ENCODE data around the gene KLHL12. TPM values are rescaled to one million over a fixed set of nuclear protein-coding genes. Genes with fewer than 3 reads are reported as not detected.

Gene KLHL12
- total and polyA plus RNA-seq, 5 donors: 10.8 to 21.4 (median 20.0) TPM

DNA sequence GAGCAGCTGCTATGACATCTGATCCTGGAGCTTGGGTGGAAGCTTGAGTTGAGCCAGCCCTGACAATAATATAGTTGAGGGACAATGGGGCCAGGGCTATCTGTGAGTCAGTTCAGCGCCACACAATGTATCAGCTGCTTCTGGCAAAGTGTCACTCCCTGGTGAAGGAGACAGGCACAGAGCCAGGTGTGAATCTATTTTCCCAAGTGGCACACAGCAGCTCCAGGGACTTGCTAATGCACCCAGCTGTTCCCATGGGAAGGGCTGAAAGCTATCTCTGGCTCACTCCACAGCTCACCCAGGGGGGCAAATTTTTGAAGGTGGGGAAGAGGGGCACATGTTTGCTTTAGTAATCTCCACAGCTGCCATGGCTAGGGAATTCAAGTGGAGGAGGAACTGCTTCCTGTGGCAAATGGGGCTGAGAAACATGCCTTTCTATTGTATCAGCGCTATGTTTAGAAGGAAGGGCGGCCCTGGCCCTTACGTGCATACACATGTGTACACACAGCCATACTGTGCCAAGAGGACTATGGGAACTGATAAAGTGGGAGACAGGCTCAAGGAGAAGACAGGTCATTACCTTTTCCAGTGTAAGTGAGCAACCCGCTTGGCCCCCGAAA is 37.9 kb upstream of the KLHL12 start:
- ATAC-seq (peak; percentile 5 to 13), DNase-seq (no peak)
- Histone ChIP-seq H3K9me3 (ENCODE audit: control insufficient read depth, low read length) (no peaks in the 10 kb centered on the region), H3K4me1 (ENCODE audit: control insufficient read depth, insufficient read depth, low read length) (peaks cover 3% of the 10 kb centered on the region), H3K27me3 (ENCODE audit: control insufficient read depth, insufficient read depth) (no peaks in the 10 kb centered on the region), H3K4me3 (ENCODE audit: low read length) (no peak overlapping the region), H3K27ac (ENCODE audit: low read length) (peak overlapping the region; percentile 87)
- intact Hi-C loops (cut with DNase I): no loop called here
- WGBS: 67% methylated on average over 6 of the region's 6 CpGs

DNA sequence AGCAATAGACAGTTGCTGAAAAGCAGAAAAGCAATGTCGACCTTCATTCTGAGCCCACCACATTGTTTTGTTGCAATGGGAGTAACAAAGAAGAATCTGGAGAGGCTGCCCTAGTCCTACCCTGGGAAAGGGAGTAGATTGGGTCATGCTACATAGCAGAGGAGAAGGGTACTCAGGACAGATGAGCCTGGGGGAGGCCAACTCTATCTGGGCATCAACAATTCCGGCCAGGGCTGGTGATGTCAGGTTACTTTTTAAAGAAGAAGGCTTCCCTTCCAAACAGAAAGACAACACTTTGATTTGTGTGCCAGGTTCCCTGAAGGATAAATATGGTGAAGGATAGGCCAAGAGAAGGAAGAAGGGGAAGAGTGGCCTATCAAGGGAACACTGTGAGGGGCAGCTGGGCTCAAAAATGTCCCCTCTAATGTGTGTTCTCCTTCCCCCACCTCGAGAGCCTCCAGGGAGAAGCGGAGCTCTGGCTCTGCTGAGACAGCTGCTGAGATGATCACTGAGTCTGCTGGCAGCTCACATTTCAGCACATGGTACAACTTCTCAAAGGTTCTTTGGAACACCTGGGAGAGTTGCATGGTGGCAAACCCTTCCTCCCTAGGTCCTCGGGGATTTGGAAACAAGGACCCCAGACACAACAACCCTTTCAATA is 34.3 kb upstream of the KLHL12 start:
- H3K27ac ChIP-seq (ENCODE audit: low read length): no peak overlapping the region
- no peaks in the 10 kb centered on the region for H3K9me3 ChIP-seq (ENCODE audit: control insufficient read depth, low read length)
- intact Hi-C loops (cut with DNase I): no loop called here
- no peaks in the 10 kb centered on the region for H3K27me3 ChIP-seq (ENCODE audit: control insufficient read depth, insufficient read depth)
- H3K4me1 ChIP-seq (ENCODE audit: control insufficient read depth, insufficient read depth, low read length): no peaks in the 10 kb centered on the region
- H3K4me3 ChIP-seq (ENCODE audit: low read length): no peak overlapping the region
- 89% methylated on average over 5 of the region's 5 CpGs for WGBS
- ATAC-seq (no peak), DNase-seq (no peak)

DNA sequence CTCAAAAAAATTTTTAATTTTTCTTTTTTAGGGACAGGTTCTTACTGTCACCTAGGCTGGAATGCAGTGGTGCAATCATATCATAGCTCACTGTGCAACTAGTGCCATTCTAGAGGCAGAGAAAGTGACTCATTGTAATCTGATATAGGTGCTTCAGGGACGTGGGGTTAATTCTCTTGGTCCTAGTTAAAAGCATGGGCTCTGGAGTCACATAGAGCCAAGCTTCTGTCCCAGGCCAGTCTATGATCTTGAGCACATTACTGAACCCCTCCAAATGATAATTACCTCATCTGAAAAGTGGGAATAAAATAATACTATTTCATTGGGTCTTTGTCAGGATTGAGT is 32.2 kb upstream of the KLHL12 start:
- intact Hi-C loops (cut with DNase I): no loop called here
- no peak overlapping the region for H3K27ac ChIP-seq (ENCODE audit: low read length)

DNA sequence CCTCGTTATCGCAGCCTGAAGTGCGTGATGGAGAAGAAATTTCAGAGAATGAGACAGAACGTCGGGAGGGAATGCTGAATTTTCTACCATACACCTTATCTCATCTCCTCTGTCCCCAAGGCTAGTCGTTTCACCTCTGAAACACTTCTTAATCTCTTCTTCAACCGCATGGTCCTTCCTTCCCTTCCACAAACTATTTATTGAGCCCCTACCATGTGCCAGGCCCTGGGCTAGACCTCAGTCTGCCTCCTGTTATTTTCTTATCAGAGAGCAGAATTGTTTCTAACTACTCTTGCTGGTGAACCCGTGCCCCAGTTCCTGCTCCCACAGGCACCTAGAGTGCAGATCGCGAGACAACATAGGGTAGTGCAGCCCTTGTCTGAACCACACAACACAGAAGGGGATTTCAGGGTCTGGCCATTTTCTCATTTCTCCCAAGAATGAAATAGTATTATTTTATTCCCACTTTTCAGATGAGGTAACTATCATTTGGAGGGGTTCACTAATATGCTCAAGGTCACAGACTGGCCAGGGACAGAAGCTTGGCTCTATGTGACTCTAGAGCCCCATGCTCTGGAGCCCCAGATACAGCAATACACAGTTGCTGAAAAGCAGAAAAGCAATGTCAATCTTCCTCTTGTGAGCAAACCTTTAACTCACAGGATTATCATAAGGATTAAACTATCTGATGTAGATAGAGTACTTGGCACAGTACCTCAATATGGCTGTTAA is 31.7 kb upstream of the KLHL12 start:
- DNase-seq: no peak
- H3K4me1 ChIP-seq (ENCODE audit: control insufficient read depth, insufficient read depth, low read length): no peaks in the 10 kb centered on the region
- no peaks in the 10 kb centered on the region for H3K9me3 ChIP-seq (ENCODE audit: control insufficient read depth, low read length)
- peak overlapping the region; percentile 76 for H3K27ac ChIP-seq (ENCODE audit: low read length)
- peak overlapping the region; percentile 91 for H3K4me3 ChIP-seq (ENCODE audit: low read length)
- no peaks in the 10 kb centered on the region for H3K27me3 ChIP-seq (ENCODE audit: control insufficient read depth, insufficient read depth)
- ATAC-seq: peak in 1 of 2 donors; percentile 1
- WGBS: 1% methylated on average over 10 of the region's 10 CpGs
- intact Hi-C loops (cut with DNase I): no loop called here

More for the DNA sequence above, 32.2 kb upstream of the KLHL12 start:
- Histone ChIP-seq H3K4me3 (ENCODE audit: low read length) (no peak overlapping the region), H3K9me3 (ENCODE audit: control insufficient read depth, low read length) (no peaks in the 10 kb centered on the region), H3K27me3 (ENCODE audit: control insufficient read depth, insufficient read depth) (no peaks in the 10 kb centered on the region), H3K4me1 (ENCODE audit: control insufficient read depth, insufficient read depth, low read length) (no peaks in the 10 kb centered on the region)
- 59% methylated on average over 1 of the region's 1 CpG for WGBS
- ATAC-seq: no peak
- DNase-seq: no peak

DNA sequence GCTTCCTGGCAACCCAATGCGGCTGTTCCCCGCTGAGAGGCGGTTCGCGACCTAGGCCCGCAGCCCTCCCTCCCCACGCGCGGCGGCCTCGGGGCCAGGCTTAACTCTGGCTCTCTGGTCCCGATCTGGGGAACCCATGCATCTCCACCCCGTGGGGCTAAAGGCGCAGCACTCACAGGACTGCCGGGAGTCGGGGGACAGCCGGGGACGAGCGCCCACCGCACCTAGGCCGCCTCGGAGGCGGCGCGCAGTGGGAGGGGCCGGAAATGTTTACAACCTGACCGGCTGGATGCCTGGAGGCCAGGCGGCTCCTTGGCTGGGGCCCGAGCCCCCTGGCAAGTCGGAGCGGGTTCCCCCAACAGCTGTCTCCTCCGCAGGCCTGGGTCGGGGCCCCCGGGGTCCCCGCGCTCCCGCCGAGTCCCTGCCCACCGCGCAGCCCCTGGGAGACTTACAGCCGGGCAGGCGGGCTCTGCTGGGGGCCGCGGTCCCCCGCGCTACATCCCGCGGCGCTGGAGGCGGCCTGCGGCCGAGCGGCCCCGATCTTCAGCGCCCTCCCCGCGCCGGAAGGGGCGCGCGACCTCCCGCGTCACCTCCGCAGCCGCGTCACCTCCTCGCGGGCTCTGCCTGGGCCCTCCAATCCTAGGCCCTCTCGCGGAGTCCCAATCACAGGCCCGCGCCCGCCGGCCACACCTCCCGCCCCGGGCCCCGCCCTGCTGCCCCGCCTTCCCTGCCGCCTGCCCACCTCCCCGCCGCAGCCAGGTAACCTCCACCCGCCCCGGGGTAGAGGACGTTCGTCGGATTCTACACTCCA is 30.9 kb upstream of the KLHL12 start, which contains the start of gene ADIPOR1:
Gene ADIPOR1, minus strand, starts transcription at position 580 of the 811 bp plus-strand sequence. CDS start 7,242 bp downstream, outside the sequence.
- Histone ChIP-seq H3K4me3 (ENCODE audit: low read length) (peak within 1 kb of the TSS; percentile 91), H3K27me3 (ENCODE audit: control insufficient read depth, insufficient read depth) (no peaks in the 10 kb centered on the region), H3K27ac (ENCODE audit: low read length) (peak within 1 kb of the TSS; percentile 76), H3K4me1 (ENCODE audit: control insufficient read depth, insufficient read depth, low read length) (no peaks in the 10 kb centered on the region), H3K9me3 (ENCODE audit: control insufficient read depth, low read length) (no peaks in the 10 kb centered on the region)
- peak; percentile 91 to 96 (median 96) for DNase-seq
- under 1% methylated on average over 86 of the region's 86 CpGs for WGBS
- ATAC-seq: peak; percentile 99
- intact Hi-C loops (cut with DNase I): no loop called here

DNA sequence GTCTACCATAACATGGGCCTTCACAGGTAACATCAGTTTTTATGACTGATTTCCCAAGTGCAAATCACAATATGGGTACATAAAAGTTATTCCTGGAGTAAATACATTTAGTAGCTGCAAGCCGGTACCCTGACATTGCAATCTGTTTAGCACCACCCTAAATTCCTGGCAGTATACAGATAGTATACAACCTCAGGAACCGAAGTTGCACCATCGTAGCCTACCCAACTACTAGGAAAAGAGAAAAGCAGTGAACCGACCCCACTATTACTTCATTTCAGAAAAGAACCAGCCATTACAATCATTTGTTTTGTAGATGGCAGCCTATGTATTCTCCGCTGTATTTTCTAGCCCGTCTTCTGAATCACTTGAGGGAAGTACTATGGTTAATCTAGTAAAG is 29.9 kb upstream of the KLHL12 start:
- Histone ChIP-seq H3K27ac (ENCODE audit: low read length) (no peak overlapping the region), H3K9me3 (ENCODE audit: control insufficient read depth, low read length) (no peaks in the 10 kb centered on the region), H3K4me3 (ENCODE audit: low read length) (peak overlapping the region; percentile 91), H3K4me1 (ENCODE audit: control insufficient read depth, insufficient read depth, low read length) (no peaks in the 10 kb centered on the region), H3K27me3 (ENCODE audit: control insufficient read depth, insufficient read depth) (no peaks in the 10 kb centered on the region)
- intact Hi-C loops (cut with DNase I): no loop called here
- WGBS: 66% methylated on average over 6 of the region's 6 CpGs
- no peak for ATAC-seq
- DNase-seq: no peak

DNA sequence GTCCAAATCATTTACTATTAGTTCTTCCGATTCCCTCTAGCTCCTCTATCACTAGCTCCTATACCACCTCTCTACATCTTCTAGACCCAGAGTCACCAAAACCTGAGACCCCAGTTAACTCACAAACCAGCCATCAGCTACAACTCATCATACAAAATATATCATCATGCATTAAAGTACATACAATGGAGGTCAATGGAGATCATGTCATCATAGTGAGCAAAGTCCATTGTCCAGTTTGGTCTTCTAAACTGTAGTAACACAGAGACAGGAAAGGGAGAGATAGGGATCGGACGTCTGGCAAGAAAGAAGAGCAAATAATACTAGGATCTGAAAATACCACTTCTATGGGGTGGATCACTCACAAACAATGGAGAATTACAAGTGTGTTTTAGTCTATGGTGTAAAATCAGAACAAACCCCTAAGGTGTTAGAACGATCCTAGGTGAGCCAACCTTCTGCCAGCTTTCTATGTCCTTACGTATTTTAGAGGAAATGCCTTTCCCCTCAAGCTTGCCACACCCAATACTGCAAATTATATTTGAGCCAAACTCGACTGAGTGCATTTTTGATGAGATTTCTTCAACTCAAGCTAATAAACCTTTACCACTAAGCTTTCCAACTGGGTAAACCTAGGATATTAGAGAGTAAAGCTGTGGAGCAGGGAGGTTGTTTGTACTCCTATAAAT is 27.2 kb upstream of the KLHL12 start:
- no peak overlapping the region for H3K27ac ChIP-seq (ENCODE audit: low read length)
- WGBS: 63% methylated on average over 6 of the region's 6 CpGs
- H3K27me3 ChIP-seq (ENCODE audit: control insufficient read depth, insufficient read depth): no peaks in the 10 kb centered on the region
- H3K4me3 ChIP-seq (ENCODE audit: low read length): no peak overlapping the region
- DNase-seq: no peak
- intact Hi-C loops (cut with DNase I): no loop called here
- H3K9me3 ChIP-seq (ENCODE audit: control insufficient read depth, low read length): no peaks in the 10 kb centered on the region
- no peaks in the 10 kb centered on the region for H3K4me1 ChIP-seq (ENCODE audit: control insufficient read depth, insufficient read depth, low read length)
- no peak for ATAC-seq

DNA sequence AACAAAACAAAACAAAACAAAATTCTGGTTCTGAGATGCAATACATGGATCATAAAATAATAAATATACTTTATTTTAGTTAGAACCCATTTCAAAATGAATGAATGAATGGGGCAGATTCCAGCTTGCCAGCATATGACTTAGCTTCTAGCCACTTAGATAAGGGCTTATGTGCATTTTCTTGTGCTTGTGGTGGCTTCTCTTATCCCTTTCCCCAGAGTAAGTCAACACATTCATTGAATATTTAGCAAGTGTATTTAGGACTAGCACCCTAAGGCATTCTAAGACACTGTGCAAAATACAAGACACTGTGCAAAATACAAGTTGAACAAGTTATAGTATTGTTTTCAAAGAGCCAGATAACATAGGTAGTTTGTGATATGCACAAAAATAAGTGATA is 26.4 kb upstream of the KLHL12 start:
- no peak for ATAC-seq
- Histone ChIP-seq H3K27me3 (ENCODE audit: control insufficient read depth, insufficient read depth) (no peaks in the 10 kb centered on the region), H3K4me1 (ENCODE audit: control insufficient read depth, insufficient read depth, low read length) (no peaks in the 10 kb centered on the region), H3K9me3 (ENCODE audit: control insufficient read depth, low read length) (no peaks in the 10 kb centered on the region), H3K4me3 (ENCODE audit: low read length) (no peak overlapping the region), H3K27ac (ENCODE audit: low read length) (no peak overlapping the region)
- intact Hi-C loops (cut with DNase I): no loop called here
- no peak for DNase-seq

DNA sequence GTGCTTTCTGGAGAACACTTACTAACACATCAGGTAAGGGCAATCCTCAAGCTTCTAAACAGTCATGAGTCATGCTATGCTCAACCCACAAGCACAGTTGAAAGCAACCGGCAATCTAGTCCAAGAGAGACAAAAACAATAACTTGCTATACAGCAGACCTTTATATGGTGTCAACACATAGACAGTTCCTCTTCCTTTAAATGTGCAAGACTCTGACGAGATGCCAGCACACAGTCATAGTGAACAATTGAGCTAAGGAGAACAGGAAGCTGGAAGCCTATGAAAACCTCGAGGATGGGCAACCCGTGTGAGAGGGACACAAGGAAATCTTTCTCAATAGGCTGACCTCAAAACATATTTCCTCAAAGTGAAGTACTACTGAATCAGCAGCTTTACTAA is 25.8 kb upstream of the KLHL12 start:
- peak; percentile 41 to 78 for ATAC-seq
- peak in 1 of 3 donors; percentile 32 for DNase-seq
- no peak overlapping the region for H3K4me3 ChIP-seq (ENCODE audit: low read length)
- H3K9me3 ChIP-seq (ENCODE audit: control insufficient read depth, low read length): no peaks in the 10 kb centered on the region
- intact Hi-C loops (cut with DNase I): no loop called here
- no peaks in the 10 kb centered on the region for H3K27me3 ChIP-seq (ENCODE audit: control insufficient read depth, insufficient read depth)
- H3K4me1 ChIP-seq (ENCODE audit: control insufficient read depth, insufficient read depth, low read length): no peaks in the 10 kb centered on the region
- no peak overlapping the region for H3K27ac ChIP-seq (ENCODE audit: low read length)
- WGBS: 45% methylated on average over 4 of the region's 4 CpGs

DNA sequence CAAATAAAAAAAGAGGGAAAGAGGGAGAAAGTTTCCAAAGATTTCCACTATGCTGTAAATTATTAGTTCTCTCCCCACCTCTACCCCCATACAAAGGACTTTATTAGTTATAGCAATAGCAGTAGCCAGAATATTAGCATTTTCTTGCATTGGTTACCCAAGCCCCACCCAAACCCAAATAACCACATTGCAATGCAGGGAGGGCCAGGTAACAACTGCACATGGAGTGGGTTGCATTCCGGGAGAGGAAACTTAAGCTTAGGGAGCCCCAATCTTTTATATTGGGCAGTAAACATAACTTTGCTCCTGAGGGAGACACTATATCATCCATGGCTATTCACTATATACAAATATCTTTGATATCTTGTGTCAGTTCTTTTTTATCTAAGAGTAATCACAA is 25.1 kb upstream of the KLHL12 start:
- ATAC-seq (no peak), DNase-seq (no peak)
- H3K9me3 ChIP-seq (ENCODE audit: control insufficient read depth, low read length): no peaks in the 10 kb centered on the region
- intact Hi-C loops (cut with DNase I): no loop called here
- WGBS: 98% methylated on average over 1 of the region's 1 CpG
- no peak overlapping the region for H3K27ac ChIP-seq (ENCODE audit: low read length)
- H3K27me3 ChIP-seq (ENCODE audit: control insufficient read depth, insufficient read depth): no peaks in the 10 kb centered on the region
- H3K4me3 ChIP-seq (ENCODE audit: low read length): no peak overlapping the region
- no peaks in the 10 kb centered on the region for H3K4me1 ChIP-seq (ENCODE audit: control insufficient read depth, insufficient read depth, low read length)
